Smooth muscle cell (in vitro differentiated cells): Measurements from ENCODE around the gene RFX8. TPM values are rescaled to one million over a fixed set of nuclear protein-coding genes. Genes with fewer than 3 reads are reported as not detected.

Experiments
- DNase-seq: peaks from one replicate; lab custom pipeline; 2025; ENCODE audit not compliant: unreplicated experiment; lab: John Stamatoyannopoulos, UW
- H2AFZ ChIP-seq: fragments of 200-600 bp; sonication (generic); 2 replicates; pipeline ENCODE4 v1.6.0; 2016; ENCODE audit warnings: antibody characterized with exemption, low read depth, mild to moderate bottlenecking
- H3F3A ChIP-seq: fragments of 200-600 bp; sonication (generic); 2 replicates; pipeline ENCODE4 v1.6.0; 2017; ENCODE audit warnings: antibody characterized with exemption, low read depth
- H3K27ac ChIP-seq: fragments of 200-600 bp; sonication (generic); 2 replicates; pipeline ENCODE4 v1.5.1; 2016; ENCODE audit warnings: low read depth, mild to moderate bottlenecking
- H3K27me3 ChIP-seq: fragments of 200-600 bp; sonication (generic); 2 replicates; pipeline ENCODE4 v1.6.1; 2016; ENCODE audit warnings: low read depth, mild to moderate bottlenecking
- H3K36me3 ChIP-seq: fragments of 200-600 bp; sonication (generic); 2 replicates; pipeline ENCODE4 v1.5.1; 2016; ENCODE audit warnings: low read depth
- H3K4me1 ChIP-seq: fragments of 200-600 bp; sonication (generic); 2 replicates; pipeline ENCODE4 v1.5.1; 2016; ENCODE audit warnings: low read depth
- H3K4me2 ChIP-seq: fragments of 200-600 bp; sonication (generic); 2 replicates; pipeline ENCODE4 v1.6.0; 2016; ENCODE audit warnings: mild to moderate bottlenecking
- H3K4me3 ChIP-seq: fragments of 200-600 bp; sonication (generic); 2 replicates; pipeline ENCODE4 v1.5.1; 2016; ENCODE audit warnings: mild to moderate bottlenecking
- H3K79me2 ChIP-seq: fragments of 200-600 bp; sonication (generic); 2 replicates; pipeline ENCODE4 v1.6.0; 2016; ENCODE audit warnings: low read depth, mild to moderate bottlenecking
- H3K9ac ChIP-seq: fragments of 200-600 bp; sonication (generic); 2 replicates; pipeline ENCODE4 v1.6.0; 2016; ENCODE audit warnings: low read depth
- H3K9me3 ChIP-seq: fragments of 200-600 bp; sonication (generic); replicated peaks from 2 replicates; pipeline ENCODE4 v1.5.1; 2016; ENCODE audit warnings: low read depth
- H4K20me1 ChIP-seq: fragments of 200-600 bp; sonication (generic); 2 replicates; pipeline ENCODE4 v1.6.0; 2016; ENCODE audit warnings: low read depth
- CTCF ChIP-seq: fragments of 200-600 bp; sonication (generic); IDR thresholded peaks from 2 replicates; pipeline ENCODE4 v1.5.1; 2017; ENCODE audit warnings: borderline replicate concordance, mild to moderate bottlenecking, antibody characterized with exemption; ENCODE audit not compliant: insufficient read depth, poor library complexity, severe bottlenecking
- WGBS: methylation state at CpG from one replicate; pipeline ENCODE4 v1.1.7; 2016; ENCODE audit warnings: low lambda C conversion rate; 5-methylcytosine and 5-hydroxymethylcytosine counted together
- polyA plus RNA-seq: library from polyadenylated mRNA; unstranded; fragments of >200 nt; fragmentation: Nextera tagmentation; extraction: Ambion mirVana; gene quantifications from 2 replicates; pipeline ENCODE4 v1.2.1, GENCODE V29; 2016
- total RNA-seq: library from RNA; depleted of rRNA; stranded (reverse); fragments of >200 nt; gene quantifications from 2 replicates; pipeline ENCODE4 v1.2.3, GENCODE V29; 2014

The RFX8 gene
- total and polyA plus RNA-seq, 2 experiments from 2014 or later, result 2.3 to 3.0 TPM

GRCh38 chr2:101401326-101401665 lies 73.6 kb downstream of the RFX8 start:
- Histone ChIP-seq H3K4me2 (no peak overlapping the region), H4K20me1 (no peaks in the 10 kb centered on the region), H3K79me2 (no peaks in the 10 kb centered on the region), H3K36me3 (no peaks in the 10 kb centered on the region), H3K9me3 (no peaks in the 10 kb centered on the region), H3K27ac (no peak overlapping the region), H2AFZ (no peak overlapping the region), H3K4me3 (no peak overlapping the region), H3K27me3 (no peaks in the 10 kb centered on the region), H3F3A (peaks cover 13% of the 10 kb centered on the region), H3K9ac (no peak overlapping the region), H3K4me1 (peaks cover 29% of the 10 kb centered on the region)
- DNase-seq, result no peak
- 90% methylated on average over 8 of the region's 8 CpGs for WGBS
- no peak for TF ChIP-seq CTCF

- no peaks in the 10 kb centered on the region for H4K20me1 ChIP-seq
- no peaks in the 10 kb centered on the region for H3K36me3 ChIP-seq
- no peak overlapping the region for H3K27ac ChIP-seq
- H3K79me2 ChIP-seq, result no peaks in the 10 kb centered on the region
- H3K4me3 ChIP-seq, result no peak overlapping the region
- no peak for TF ChIP-seq CTCF
- no peaks in the 10 kb centered on the region for H3K27me3 ChIP-seq
- H3F3A ChIP-seq, result peaks cover 14% of the 10 kb centered on the region
- H2AFZ ChIP-seq, result no peak overlapping the region
- peaks cover 33% of the 10 kb centered on the region for H3K4me1 ChIP-seq
- H3K9me3 ChIP-seq, result no peaks in the 10 kb centered on the region
- no peak overlapping the region for H3K4me2 ChIP-seq
- 70% methylated on average over 18 of the region's 18 CpGs for WGBS
- H3K9ac ChIP-seq, result no peak overlapping the region
- DNase-seq, result no peak
These were observed 74.2 kb downstream of the RFX8 start for GRCh38 chr2:101400506-101401325.

- peaks cover 35% of the 10 kb centered on the region for H3K4me1 ChIP-seq
- H3K4me3 ChIP-seq, result no peak overlapping the region
- no peak for TF ChIP-seq CTCF
- H3K9ac ChIP-seq, result no peak overlapping the region
- no peak for DNase-seq
- peaks cover 21% of the 10 kb centered on the region for H3F3A ChIP-seq
- no peaks in the 10 kb centered on the region for H3K27me3 ChIP-seq
- no peak overlapping the region for H3K4me2 ChIP-seq
- H3K36me3 ChIP-seq, result no peaks in the 10 kb centered on the region
- no peaks in the 10 kb centered on the region for H3K9me3 ChIP-seq
- no peak overlapping the region for H2AFZ ChIP-seq
- no peaks in the 10 kb centered on the region for H4K20me1 ChIP-seq
- H3K79me2 ChIP-seq, result no peaks in the 10 kb centered on the region
- peak overlapping the region; percentile 1 for H3K27ac ChIP-seq
- 44% methylated on average over 8 of the region's 8 CpGs for WGBS
These were observed 74.9 kb downstream of the RFX8 start for GRCh38 chr2:101400048-101400447.
